Mononuclear cell (primary cell): ENCODE measurements around the gene AGBL1. TPM values are rescaled to one million over a fixed set of nuclear protein-coding genes. Genes with fewer than 3 reads are reported as not detected.

Experiments used
- H3K27me3 ChIP-seq: 2 replicates; pipeline ENCODE4 v1.6.0; 2011; ENCODE audit warnings: low read length, control low read depth; ENCODE audit not compliant: insufficient read depth
- H3K4me1 ChIP-seq: 2 replicates; pipeline ENCODE4 v1.5.1; 2011; ENCODE audit warnings: mild to moderate bottlenecking, low read length, control low read depth; ENCODE audit not compliant: insufficient read depth
- H3K4me3 ChIP-seq: 2 replicates; pipeline ENCODE4 v1.5.1; 2011; ENCODE audit warnings: mild to moderate bottlenecking, low read length, moderate library complexity
- H3K9me3 ChIP-seq: 2 replicates; pipeline ENCODE4 v1.5.1; 2011; ENCODE audit warnings: low read depth, mild to moderate bottlenecking, control low read depth, low read length
- total RNA-seq: library from RNA; depleted of rRNA; stranded (reverse); fragments of >200 nt; gene quantifications from one replicate; pipeline ENCODE4 v1.2.3, GENCODE V29; 2012

The AGBL1 gene
- total RNA-seq, 1 donor: under 0.01 TPM

GRCh38 chr15:86919581-86919980, 839.9 kb downstream of the AGBL1 start:
- no peaks in the 10 kb centered on the region for H3K4me1 ChIP-seq
- no peaks in the 10 kb centered on the region for H3K27me3 ChIP-seq
- no peaks in the 10 kb centered on the region for H3K9me3 ChIP-seq
- H3K4me3 ChIP-seq: no peak overlapping the region

GRCh38 chr15:86929461-86929860, 849.8 kb downstream of the AGBL1 start:
- Histone ChIP-seq H3K9me3 (no peaks in the 10 kb centered on the region), H3K27me3 (no peaks in the 10 kb centered on the region), H3K4me3 (no peak overlapping the region), H3K4me1 (no peaks in the 10 kb centered on the region)

- Histone ChIP-seq H3K4me1 (no peaks in the 10 kb centered on the region), H3K9me3 (no peaks in the 10 kb centered on the region), H3K4me3 (no peak overlapping the region), H3K27me3 (no peaks in the 10 kb centered on the region)
Measured at GRCh38 chr15:86932456-86932855, 852.8 kb downstream of the AGBL1 start.

GRCh38 chr15:86935841-86936240, 856.2 kb downstream of the AGBL1 start:
- no peaks in the 10 kb centered on the region for H3K9me3 ChIP-seq
- H3K4me1 ChIP-seq: no peaks in the 10 kb centered on the region
- no peak overlapping the region for H3K4me3 ChIP-seq
- H3K27me3 ChIP-seq: no peaks in the 10 kb centered on the region

GRCh38 chr15:86942285-86942684, 862.6 kb downstream of the AGBL1 start:
- Histone ChIP-seq H3K4me1 (no peaks in the 10 kb centered on the region), H3K9me3 (no peaks in the 10 kb centered on the region), H3K4me3 (no peak overlapping the region), H3K27me3 (no peaks in the 10 kb centered on the region)

- no peak overlapping the region for H3K4me3 ChIP-seq
- H3K4me1 ChIP-seq: no peaks in the 10 kb centered on the region
- no peaks in the 10 kb centered on the region for H3K9me3 ChIP-seq
- no peaks in the 10 kb centered on the region for H3K27me3 ChIP-seq
Measured at GRCh38 chr15:86948719-86949118, 869.0 kb downstream of the AGBL1 start.

GRCh38 chr15:86959254-86959653, 879.6 kb downstream of the AGBL1 start:
- no peaks in the 10 kb centered on the region for H3K9me3 ChIP-seq

GRCh38 chr15:86961669-86962068, 882.0 kb downstream of the AGBL1 start:
- no peak overlapping the region for H3K4me3 ChIP-seq
- no peaks in the 10 kb centered on the region for H3K27me3 ChIP-seq
- H3K4me1 ChIP-seq: no peaks in the 10 kb centered on the region
- no peaks in the 10 kb centered on the region for H3K9me3 ChIP-seq

More at GRCh38 chr15:86959254-86959653, 879.6 kb downstream of the AGBL1 start:
- no peaks in the 10 kb centered on the region for H3K4me1 ChIP-seq
- H3K27me3 ChIP-seq: no peaks in the 10 kb centered on the region
- H3K4me3 ChIP-seq: no peak overlapping the region

GRCh38 chr15:86964271-86964670, 884.6 kb downstream of the AGBL1 start:
- Histone ChIP-seq H3K27me3 (no peaks in the 10 kb centered on the region), H3K4me1 (no peaks in the 10 kb centered on the region), H3K4me3 (no peak overlapping the region), H3K9me3 (no peaks in the 10 kb centered on the region)

- H3K9me3 ChIP-seq: no peaks in the 10 kb centered on the region
- H3K4me3 ChIP-seq: no peak overlapping the region
Measured at GRCh38 chr15:86968244-86968643, 888.6 kb downstream of the AGBL1 start.

GRCh38 chr15:86969364-86969763, 889.7 kb downstream of the AGBL1 start:
- no peaks in the 10 kb centered on the region for H3K27me3 ChIP-seq

More at GRCh38 chr15:86968244-86968643, 888.6 kb downstream of the AGBL1 start:
- Histone ChIP-seq H3K27me3 (no peaks in the 10 kb centered on the region), H3K4me1 (no peaks in the 10 kb centered on the region)

GRCh38 chr15:86973284-86973844, 893.7 kb downstream of the AGBL1 start:
- Histone ChIP-seq H3K4me3 (no peak overlapping the region), H3K9me3 (no peaks in the 10 kb centered on the region), H3K4me1 (no peaks in the 10 kb centered on the region), H3K27me3 (no peaks in the 10 kb centered on the region)

More at GRCh38 chr15:86969364-86969763, 889.7 kb downstream of the AGBL1 start:
- no peaks in the 10 kb centered on the region for H3K9me3 ChIP-seq
- H3K4me3 ChIP-seq: no peak overlapping the region
- no peaks in the 10 kb centered on the region for H3K4me1 ChIP-seq

GRCh38 chr15:86988033-86988432, 908.4 kb downstream of the AGBL1 start:
- H3K4me1 ChIP-seq: no peaks in the 10 kb centered on the region
- no peaks in the 10 kb centered on the region for H3K9me3 ChIP-seq

GRCh38 chr15:87021751-87022150, 942.1 kb downstream of the AGBL1 start:
- Histone ChIP-seq H3K4me1 (no peaks in the 10 kb centered on the region), H3K4me3 (no peak overlapping the region), H3K27me3 (no peaks in the 10 kb centered on the region), H3K9me3 (peaks cover 5% of the 10 kb centered on the region)

More at GRCh38 chr15:86988033-86988432, 908.4 kb downstream of the AGBL1 start:
- Histone ChIP-seq H3K4me3 (no peak overlapping the region), H3K27me3 (no peaks in the 10 kb centered on the region)

GRCh38 chr15:87031540-87032230, 952.0 kb downstream of the AGBL1 start:
- Histone ChIP-seq H3K27me3 (no peaks in the 10 kb centered on the region), H3K9me3 (peaks cover 5% of the 10 kb centered on the region), H3K4me1 (no peaks in the 10 kb centered on the region), H3K4me3 (no peak overlapping the region)

GRCh38 chr15:87032295-87032694, 952.6 kb downstream of the AGBL1 start:
- Histone ChIP-seq H3K4me1 (no peaks in the 10 kb centered on the region), H3K4me3 (no peak overlapping the region), H3K27me3 (no peaks in the 10 kb centered on the region), H3K9me3 (peaks cover 5% of the 10 kb centered on the region)
